NT2/D1 (cell line): ENCODE measurements around the gene LPAR5.

Experiments used
- DNase-seq: peaks from one replicate; pipeline ENCODE4 v3.0.0-alpha.2; 2011; ENCODE audit warnings: low read depth, low spot score
- H3K27me3 ChIP-seq: 2 replicates; pipeline ENCODE4 v1.6.0; 2011; ENCODE audit warnings: mild to moderate bottlenecking; ENCODE audit not compliant: insufficient read length, insufficient read depth
- H3K36me3 ChIP-seq: 2 replicates; pipeline ENCODE4 v1.6.1; 2011; ENCODE audit warnings: mild to moderate bottlenecking, low read length, mixed read lengths; ENCODE audit not compliant: insufficient read depth, insufficient read length
- H3K4me1 ChIP-seq: 2 replicates; pipeline ENCODE4 v1.5.1; 2011; ENCODE audit not compliant: insufficient read depth, insufficient read length
- H3K4me3 ChIP-seq: 2 replicates; pipeline ENCODE4 v1.5.1; 2011; ENCODE audit warnings: low read depth; ENCODE audit not compliant: insufficient read length
- H3K9ac ChIP-seq: 2 replicates; pipeline ENCODE4 v1.6.0; 2011; ENCODE audit warnings: low read depth; ENCODE audit not compliant: insufficient read length
- H3K9me3 ChIP-seq: 2 replicates; pipeline ENCODE4 v1.5.1; 2011; ENCODE audit warnings: mild to moderate bottlenecking, low read length; ENCODE audit not compliant: insufficient read depth
- SUZ12 ChIP-seq: IDR thresholded peaks from 2 replicates; pipeline ENCODE4 v1.6.1; 2011; ENCODE audit not compliant: insufficient read length, insufficient read depth; ENCODE audit errors: extremely low read depth
- YY1 ChIP-seq: IDR thresholded peaks from 2 replicates; pipeline ENCODE4 v1.6.1; 2011; ENCODE audit not compliant: insufficient read length, insufficient read depth
- ZNF274 ChIP-seq: IDR thresholded peaks from 2 replicates; pipeline ENCODE4 v1.6.1; 2011; ENCODE audit warnings: mild to moderate bottlenecking, low read depth, low read length

The LPAR5 gene

DNA sequence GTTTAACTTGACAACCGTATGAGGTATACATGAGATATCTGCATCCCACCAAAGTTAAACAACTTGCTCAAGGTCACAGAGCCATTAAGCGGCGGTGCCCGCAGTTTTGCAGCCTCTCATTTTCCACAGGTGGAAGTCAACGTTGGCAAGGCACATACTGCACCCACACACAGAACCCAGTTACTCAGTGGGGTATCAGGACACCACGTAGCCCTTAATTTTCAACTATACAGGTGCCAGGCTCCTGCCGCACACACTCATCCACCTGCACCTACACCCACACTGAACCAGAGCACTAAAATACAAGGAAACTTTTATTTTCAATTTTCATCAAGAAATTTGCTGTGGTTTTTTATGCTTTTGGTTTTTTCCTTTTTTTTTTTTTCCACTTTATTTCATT lies 66.0 kb downstream of the LPAR5 start:
- Histone ChIP-seq H3K4me1 (peaks cover 11% of the 10 kb centered on the region), H3K9ac (no peak overlapping the region), H3K9me3 (no peaks in the 10 kb centered on the region), H3K4me3 (no peak overlapping the region), H3K36me3 (peaks cover 83% of the 10 kb centered on the region), H3K27me3 (no peaks in the 10 kb centered on the region)
- no peak for TF ChIP-seq ZNF274
- TF ChIP-seq YY1, result no peak
- no peak for TF ChIP-seq SUZ12
- DNase-seq, result no peak

DNA sequence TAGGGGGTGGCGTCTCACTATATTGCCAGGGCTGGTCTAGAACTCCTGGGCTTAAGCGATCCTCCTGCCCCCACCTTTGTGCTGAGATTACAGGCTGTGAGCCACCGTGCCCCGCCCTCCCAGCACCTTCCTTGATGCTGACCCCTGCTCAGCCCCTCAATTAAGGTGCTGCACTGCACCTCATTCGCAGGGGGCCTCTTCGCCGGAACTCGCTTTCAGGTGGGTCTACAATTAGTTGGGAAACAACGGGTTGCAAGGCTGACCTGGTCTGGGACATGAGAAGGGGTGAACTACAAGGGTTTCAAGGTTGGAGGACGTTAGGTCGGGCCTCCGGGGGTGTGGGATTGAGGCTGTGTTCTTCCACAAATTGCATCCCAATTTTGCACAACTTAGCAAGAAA lies 66.4 kb downstream of the LPAR5 start:
- TF ChIP-seq YY1 (no peak), ZNF274 (no peak), SUZ12 (no peak)
- Histone ChIP-seq H3K36me3 (peaks cover 82% of the 10 kb centered on the region), H3K27me3 (no peaks in the 10 kb centered on the region), H3K4me1 (peaks cover 11% of the 10 kb centered on the region), H3K4me3 (peak overlapping the region; percentile 16), H3K9me3 (no peaks in the 10 kb centered on the region), H3K9ac (peak overlapping the region; percentile 37)
- no peak for DNase-seq
